COLO829 (cell line): Measurements from ENCODE around the gene APBB1.
"Not testable (repeated sequence)": the region's sequence is repeated elsewhere in the genome, so short reads cannot be mapped to it uniquely, and the experiment has no call there.

Experiments used
- DNase-seq: peaks from one replicate; pipeline ENCODE4 v3.0.0; 2012; ENCODE audit warnings: low spot score

Gene APBB1

GRCh38 chr11:6417907-6418556 is 862 bp downstream of the APBB1 start:
- no peak for DNase-seq

- no peak for DNase-seq
Measured at GRCh38 chr11:6415797-6416196, 3.1 kb downstream of the APBB1 start.

DNA sequence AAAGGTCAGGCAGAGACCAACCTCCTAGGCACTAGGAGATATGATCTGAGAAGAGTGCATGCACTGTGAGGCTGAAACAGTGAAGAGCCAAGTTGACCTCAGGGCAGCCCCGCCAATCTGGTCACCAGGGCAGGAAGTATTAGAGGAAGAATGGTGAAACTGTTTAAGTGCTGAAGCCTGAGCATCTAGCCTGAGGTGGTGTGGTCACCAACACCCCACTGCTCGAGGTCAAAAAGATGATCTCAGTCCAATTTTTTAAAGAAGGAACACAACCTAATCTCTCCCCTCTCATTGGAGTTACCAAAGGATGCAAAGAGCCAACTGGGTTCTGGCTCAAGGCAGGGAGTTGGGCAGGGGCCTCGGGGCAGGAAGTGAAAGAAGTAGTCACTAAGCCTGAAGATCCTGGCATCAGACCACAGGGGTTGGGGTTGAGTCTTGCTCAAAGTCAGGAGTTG is 4.0 kb downstream of the APBB1 start:
- DNase-seq, result no peak

DNA sequence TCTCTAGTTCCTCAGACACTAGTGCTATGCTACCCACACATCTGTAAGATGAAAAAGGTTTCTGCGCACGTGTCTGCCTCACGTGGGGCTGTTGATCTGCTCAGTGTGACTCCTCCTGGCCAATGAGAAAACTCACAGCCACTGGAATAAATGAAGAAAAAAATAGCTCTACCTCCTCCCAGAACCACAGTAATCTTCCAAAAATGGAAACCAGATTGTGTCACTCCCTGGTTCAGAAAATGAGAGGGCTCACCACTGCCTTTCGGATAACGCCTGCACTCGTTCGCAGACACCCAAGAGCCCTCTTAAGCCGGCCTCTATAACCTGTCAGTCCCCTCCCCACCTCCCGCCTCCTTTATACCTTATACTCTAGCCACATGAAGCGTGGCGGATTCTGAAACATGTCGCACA is 5.1 kb downstream of the APBB1 start:
- no peak for DNase-seq

- DNase-seq, result no peak
Measured at GRCh38 chr11:6411594-6412031, 7.3 kb downstream of the APBB1 start.

GRCh38 chr11:6410695-6411430 is 8.0 kb downstream of the APBB1 start:
- no peak for DNase-seq

DNA sequence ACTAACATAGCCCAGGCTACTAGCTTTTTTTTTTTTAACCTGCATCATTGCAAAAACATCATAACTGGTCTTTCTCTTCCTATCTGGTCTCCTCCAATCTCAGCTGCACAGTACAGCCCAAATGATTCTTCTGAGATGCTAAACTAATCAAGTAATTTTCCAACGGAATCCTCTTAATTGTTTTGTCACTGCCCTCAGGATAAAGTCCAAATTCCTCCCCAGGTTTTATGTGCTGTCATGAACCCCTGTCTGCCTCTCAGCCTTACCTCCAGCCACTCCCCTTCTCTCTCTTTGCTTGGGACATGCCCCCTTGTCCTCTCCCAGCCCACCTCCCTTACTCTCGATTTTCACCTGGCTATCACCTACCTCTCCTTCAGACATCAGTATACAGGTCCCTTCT is 12.5 kb downstream of the APBB1 start:
- no peak for DNase-seq

DNA sequence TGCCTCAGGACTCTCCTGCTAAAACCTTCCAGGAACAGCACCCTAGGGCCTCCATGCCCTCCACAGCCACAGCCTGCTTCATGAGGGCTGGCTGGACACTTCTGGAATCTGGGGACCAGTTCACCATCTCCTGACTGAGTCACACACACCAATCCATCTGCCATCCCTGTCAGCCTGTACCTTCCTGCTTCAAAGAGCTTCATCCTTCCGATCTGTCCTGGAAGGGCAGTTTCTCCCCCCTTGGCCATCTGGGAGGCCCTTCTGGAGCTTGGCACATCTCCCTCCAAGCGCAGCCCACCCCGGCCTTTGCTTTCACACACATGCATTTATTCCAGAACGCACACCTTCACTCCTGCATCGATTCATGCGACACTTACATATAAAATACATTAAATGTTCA is 13.0 kb downstream of the APBB1 start:
- no peak for DNase-seq

DNA sequence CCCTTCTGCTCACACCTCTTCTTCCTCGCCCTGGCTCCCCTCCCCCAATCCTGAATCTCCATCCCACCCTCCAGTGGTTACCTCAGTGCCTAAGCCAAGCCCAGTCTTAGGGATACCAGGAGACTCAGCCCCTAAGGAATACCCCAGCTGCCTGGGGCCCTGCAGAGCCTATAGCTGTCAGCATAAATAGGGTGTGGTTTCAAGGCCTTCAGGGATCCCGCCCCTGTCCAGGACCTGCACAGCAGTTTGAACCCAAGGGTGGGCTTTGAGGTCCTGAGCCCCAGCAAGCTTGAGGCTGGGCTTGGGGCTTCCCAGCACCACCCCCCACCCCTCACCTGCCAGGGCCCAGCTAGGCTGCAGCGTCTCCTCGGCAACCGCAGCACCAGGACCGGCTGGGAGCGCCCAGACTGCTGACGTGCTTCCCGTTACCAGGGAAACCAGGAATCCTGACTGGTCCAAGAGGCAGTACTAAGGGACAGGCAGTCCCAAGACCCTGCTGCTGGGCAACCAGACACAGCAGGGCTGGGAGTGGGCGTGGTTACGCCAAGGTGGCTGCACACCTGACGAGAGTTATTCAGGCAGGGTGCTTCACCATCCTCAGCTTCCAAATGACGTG is 13.7 kb downstream of the APBB1 start:
- DNase-seq, result no peak

DNA sequence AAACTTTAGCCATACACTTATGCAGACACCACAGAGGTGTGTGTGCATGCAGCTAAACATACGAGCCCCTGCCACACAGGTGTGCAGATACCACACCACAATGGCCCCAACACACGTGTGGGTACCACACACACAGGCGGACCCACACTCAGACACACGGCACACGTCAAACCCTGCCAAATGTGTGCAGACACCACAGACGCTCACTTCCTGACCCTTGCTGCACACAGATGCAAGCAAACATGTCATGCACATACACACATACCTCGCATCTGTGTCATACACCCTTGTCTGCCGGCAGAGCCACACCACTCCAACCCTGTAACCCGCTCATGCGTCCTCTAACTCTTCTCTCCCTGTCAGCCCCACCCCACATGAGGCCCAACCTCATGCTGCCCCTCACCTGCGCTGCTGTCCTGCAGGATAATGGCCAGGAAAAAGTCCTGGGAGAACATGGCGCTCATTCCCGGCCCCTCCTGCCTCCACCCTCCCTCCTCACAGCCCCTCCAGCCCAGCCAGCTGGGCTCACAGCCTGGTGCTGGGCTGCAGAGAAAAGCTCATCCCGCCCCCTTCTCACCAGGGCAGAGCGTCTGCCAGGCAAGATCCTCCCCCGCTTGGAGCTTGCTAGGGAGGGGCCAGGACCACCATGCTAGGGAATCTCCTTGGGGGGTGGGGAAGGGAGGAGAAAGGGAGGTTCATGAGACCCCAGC is 14.4 kb downstream of the APBB1 start:
- no peak for DNase-seq

DNA sequence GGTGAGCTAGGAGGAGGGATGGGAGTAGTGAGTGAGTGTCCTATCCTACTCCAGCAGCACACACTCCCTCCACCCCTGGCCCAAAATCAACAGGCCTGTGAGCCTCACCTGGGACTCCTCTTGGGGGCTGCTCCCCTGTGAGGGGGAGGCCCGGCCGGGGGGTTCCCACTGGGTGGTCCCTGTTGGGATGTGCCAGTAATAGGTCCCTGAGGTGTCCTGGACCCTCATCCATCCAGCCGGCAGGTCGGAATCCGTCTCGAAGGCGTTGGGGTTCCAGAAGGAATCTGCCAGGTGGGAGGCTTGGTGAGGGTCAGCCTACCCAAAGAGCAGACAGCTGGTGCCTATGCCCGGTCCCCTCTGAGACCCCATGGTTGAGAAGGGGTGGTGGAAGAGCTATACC is 15.4 kb downstream of the APBB1 start:
- DNase-seq, result no peak

GRCh38 chr11:6402561-6402981 is 16.3 kb downstream of the APBB1 start:
- no peak for DNase-seq

DNA sequence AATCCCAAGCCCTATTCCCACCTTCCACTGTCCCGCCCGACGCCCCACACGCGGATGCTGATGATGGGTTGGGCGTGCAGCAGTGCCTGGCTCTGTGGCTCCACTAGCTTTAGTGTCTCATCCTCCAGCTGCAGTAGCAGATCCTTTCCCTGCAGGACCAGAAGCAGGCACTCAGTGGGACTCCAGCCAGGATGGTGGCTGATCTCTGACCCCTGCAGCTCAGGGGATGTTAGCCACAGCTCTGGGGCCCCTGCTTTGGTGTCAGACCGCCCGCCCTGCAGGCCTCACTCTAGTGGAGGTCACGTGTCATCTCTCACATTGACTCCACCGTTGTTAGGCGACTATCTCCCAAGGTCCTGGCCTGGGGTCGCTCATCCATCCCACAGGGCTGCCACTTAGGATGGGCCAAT is 16.8 kb downstream of the APBB1 start:
- no peak for DNase-seq

- DNase-seq, result no peak
Measured at GRCh38 chr11:6401464-6401863, 17.4 kb downstream of the APBB1 start.

- no peak for DNase-seq
Measured at GRCh38 chr11:6400431-6401345, 18.2 kb downstream of the APBB1 start.

DNA sequence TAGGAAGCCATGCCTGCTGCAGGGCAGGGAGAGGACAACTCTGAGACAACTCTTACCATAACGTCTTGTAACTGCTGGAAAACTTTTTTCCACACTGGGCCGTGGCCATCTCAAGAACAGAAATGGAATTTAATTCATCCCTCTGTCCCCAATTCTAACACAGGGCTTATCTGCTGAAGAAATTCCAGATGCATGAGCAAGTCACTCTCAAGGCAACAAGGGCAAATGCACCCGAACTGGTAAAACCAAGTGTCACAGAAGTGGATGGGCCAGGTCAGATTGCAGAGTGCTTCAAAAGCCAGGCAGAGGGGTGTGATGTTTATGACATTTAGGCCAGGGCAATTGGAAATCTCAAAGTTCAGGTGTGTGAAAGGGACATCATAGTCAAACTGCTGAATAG is 21.3 kb downstream of the APBB1 start:
- no peak for DNase-seq

DNA sequence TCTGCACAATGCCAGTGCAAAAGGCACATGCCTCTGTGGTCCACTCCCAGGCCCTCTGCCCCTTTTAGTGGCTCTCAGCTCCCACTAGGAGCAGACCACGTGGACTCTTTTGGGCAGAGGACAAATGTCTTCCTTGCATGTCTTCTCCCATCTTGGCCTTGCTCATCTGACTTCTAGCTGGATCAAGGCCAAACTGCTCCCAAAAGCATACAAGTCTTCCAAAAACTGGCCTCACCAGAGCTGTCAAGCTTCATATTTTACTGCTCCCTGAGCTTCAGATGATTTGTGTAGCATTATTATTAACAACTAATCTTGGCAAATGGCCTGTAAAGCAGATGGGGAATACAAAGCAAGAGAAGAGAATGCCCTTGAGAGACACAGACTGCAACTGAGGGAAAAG is 21.7 kb downstream of the APBB1 start:
- DNase-seq, result no peak

DNA sequence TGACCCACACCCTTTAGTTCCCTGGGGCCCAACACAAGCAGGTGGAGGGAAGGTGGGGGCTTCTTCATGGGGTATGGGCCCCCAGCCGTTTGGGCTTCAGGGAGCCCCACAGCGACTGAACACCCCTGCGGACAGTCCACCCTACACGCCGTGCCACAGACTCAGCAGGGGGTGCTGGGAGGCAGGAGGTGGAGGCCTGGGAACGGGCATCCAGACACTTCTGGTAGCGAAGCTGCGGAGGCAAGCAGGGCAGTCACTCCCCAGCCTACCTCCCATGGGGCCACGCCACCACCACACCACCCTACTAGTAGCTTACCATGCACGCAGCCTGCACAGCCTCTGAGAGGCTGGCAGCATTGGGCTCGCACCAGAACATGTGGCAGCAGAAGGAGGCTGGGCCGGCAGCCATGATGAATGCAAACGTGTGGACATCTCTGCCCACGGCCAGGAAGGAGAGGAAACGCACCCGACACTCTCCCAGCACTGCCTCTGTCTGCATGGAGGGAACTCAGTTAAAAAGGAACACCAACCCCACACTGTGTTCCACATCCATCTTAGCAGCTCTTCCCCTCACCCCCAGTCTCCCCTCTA is 23.3 kb downstream of the APBB1 start:
- no peak for DNase-seq

GRCh38 chr11:6393989-6394670 is 24.8 kb downstream of the APBB1 start:
- no peak for DNase-seq

DNA sequence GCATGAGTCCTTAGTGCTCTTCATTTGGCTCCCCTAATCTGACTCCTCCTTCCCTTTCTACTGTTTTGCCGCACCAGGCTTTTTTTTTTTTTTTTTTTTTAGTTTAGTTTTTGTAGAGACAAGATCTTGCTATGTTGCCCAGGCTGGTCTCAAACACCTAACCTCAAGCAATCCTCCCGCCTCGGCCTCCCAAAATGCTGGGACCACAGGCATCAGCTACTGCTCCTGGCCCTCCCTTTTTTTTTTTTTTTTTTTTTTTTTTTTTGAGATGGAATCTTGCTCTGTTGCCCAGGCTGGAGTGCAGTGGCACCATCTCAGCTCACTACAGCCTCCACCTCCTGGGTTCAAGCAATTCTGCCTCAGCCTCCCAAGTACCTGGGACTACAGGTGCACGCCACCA is 26.6 kb downstream of the APBB1 start:
- not testable (repeated sequence) for DNase-seq
